Type B pancreatic cell (in vitro differentiated cells): Measurements from ENCODE around the gene GPR4. TPM values are rescaled to one million over a fixed set of nuclear protein-coding genes. Genes with fewer than 3 reads are reported as not detected.

ENCODE experiments used
- DNase-seq: peaks from one replicate; pipeline ENCODE4 v3.0.0; 2021; ENCODE audit warnings: mixed read lengths; ENCODE audit not compliant: unreplicated experiment; ENCODE audit errors: extremely low spot score
- H3K27ac Mint-ChIP-seq: 2 replicates; pipeline ENCODE4 v1.8.0; 2021; ENCODE audit warnings: mild to moderate bottlenecking, mixed read lengths
- H3K27me3 Mint-ChIP-seq: 2 replicates; pipeline ENCODE4 v1.8.0; 2021; ENCODE audit warnings: mixed read lengths
- H3K36me3 Mint-ChIP-seq: 2 replicates; pipeline ENCODE4 v1.8.0; 2021; ENCODE audit warnings: mixed read lengths
- H3K4me1 Mint-ChIP-seq: one replicate; pipeline ENCODE4 v1.8.0; 2021; ENCODE audit warnings: mixed read lengths; ENCODE audit not compliant: unreplicated experiment
- H3K4me3 Mint-ChIP-seq: 2 replicates; pipeline ENCODE4 v1.8.0; 2021; ENCODE audit warnings: mild to moderate bottlenecking, mixed read lengths
- H3K9me3 Mint-ChIP-seq: 2 replicates; pipeline ENCODE4 v1.8.0; 2021; ENCODE audit warnings: mixed read lengths
- CTCF ChIP-seq: fragments of 200-600 bp; sonication (generic); conservative IDR thresholded peaks from 2 replicates; pipeline ENCODE4 v1.5.0; 2021; ENCODE audit warnings: antibody characterized with exemption, mild to moderate bottlenecking
- total RNA-seq: library from RNA; stranded (reverse); gene quantifications from 2 replicates; pipeline ENCODE4 v1.2.1, GENCODE V29; 2021; ENCODE audit warnings: low replicate concordance

GPR4 gene
- total RNA-seq, 1 donor from 2014 or later = not detected

GRCh38 chr19:45607071-45608029 is 5.3 kb upstream of the GPR4 start:
- peak; percentile 86 for TF ChIP-seq CTCF
- peak; percentile 82 for DNase-seq
- Mint-ChIP-seq H3K9me3 (peaks cover 6% of the 10 kb centered on the region), H3K4me3 (peak overlapping the region; percentile 68), H3K36me3 (peaks cover 15% of the 10 kb centered on the region), H3K4me1 (peaks cover 14% of the 10 kb centered on the region), H3K27me3 (peaks cover 13% of the 10 kb centered on the region), H3K27ac (peak overlapping the region; percentile 66)

- TF ChIP-seq CTCF = no peak
- peaks cover 29% of the 10 kb centered on the region for H3K4me1 Mint-ChIP-seq
- H3K36me3 Mint-ChIP-seq = no peaks in the 10 kb centered on the region
- H3K27me3 Mint-ChIP-seq = peaks cover 73% of the 10 kb centered on the region
- H3K27ac Mint-ChIP-seq = no peak overlapping the region
- H3K9me3 Mint-ChIP-seq = no peaks in the 10 kb centered on the region
- no peak overlapping the region for H3K4me3 Mint-ChIP-seq
- no peak for DNase-seq
Measured at GRCh38 chr19:45601115-45601514, 897 bp downstream of the GPR4 start.

- no peaks in the 10 kb centered on the region for H3K9me3 Mint-ChIP-seq
- peaks cover 29% of the 10 kb centered on the region for H3K4me1 Mint-ChIP-seq
- peaks cover 80% of the 10 kb centered on the region for H3K27me3 Mint-ChIP-seq
- no peak for DNase-seq
- no peaks in the 10 kb centered on the region for H3K36me3 Mint-ChIP-seq
- H3K4me3 Mint-ChIP-seq = no peak overlapping the region
- no peak overlapping the region for H3K27ac Mint-ChIP-seq
- TF ChIP-seq CTCF = no peak
Measured at GRCh38 chr19:45600340-45600885, 1.6 kb downstream of the GPR4 start.

GRCh38 chr19:45599286-45599685 is 2.7 kb downstream of the GPR4 start:
- Mint-ChIP-seq H3K4me1 (peaks cover 29% of the 10 kb centered on the region), H3K27me3 (peaks cover 82% of the 10 kb centered on the region), H3K9me3 (no peaks in the 10 kb centered on the region), H3K36me3 (no peaks in the 10 kb centered on the region), H3K4me3 (no peak overlapping the region), H3K27ac (no peak overlapping the region)
- no peak for DNase-seq
- no peak for TF ChIP-seq CTCF

GRCh38 chr19:45598267-45599001 is 3.6 kb downstream of the GPR4 start:
- Mint-ChIP-seq H3K36me3 (no peaks in the 10 kb centered on the region), H3K9me3 (no peaks in the 10 kb centered on the region), H3K27ac (no peak overlapping the region), H3K4me3 (peak overlapping the region; percentile 9), H3K4me1 (peaks cover 29% of the 10 kb centered on the region), H3K27me3 (peaks cover 82% of the 10 kb centered on the region)
- no peak for DNase-seq
- TF ChIP-seq CTCF = no peak
